ENCODE results near the gene EXOC1. TPM values are rescaled to one million over a fixed set of nuclear protein-coding genes. Genes with fewer than 3 reads are reported as not detected.

Gene EXOC1
- total and polyA plus RNA-seq, 4 donors, result 4.2 to 18.0 (median 8.5) TPM

DNA sequence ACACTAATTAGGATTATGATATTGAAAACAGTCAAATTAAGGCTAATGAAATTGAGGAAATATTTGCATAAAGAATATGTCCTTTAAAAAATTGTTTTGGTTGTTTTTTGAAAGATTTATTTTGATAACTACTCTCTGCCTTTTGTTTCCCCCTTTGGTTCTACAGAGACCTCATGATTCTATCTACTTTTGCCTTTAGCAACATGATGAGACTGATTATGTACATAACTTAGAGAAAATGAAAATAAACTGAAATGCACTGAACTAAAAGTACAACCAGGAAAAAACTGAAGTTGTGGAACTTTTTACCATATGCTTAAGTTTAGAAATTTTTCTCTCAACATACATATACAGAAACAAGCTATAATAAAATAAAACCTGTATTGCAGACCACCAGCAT lies 21.4 kb downstream of the EXOC1 start:
- H3K9ac ChIP-seq (ENCODE audit: low read depth in 1 of 2, low read length in 2 of 2), result no peak overlapping the region
- H3K4me1 ChIP-seq (ENCODE audit: control insufficient read depth in 4 of 4, insufficient read depth in 4 of 4, low read length in 3 of 4), result no peaks in the 10 kb centered on the region
- no peaks in the 10 kb centered on the region for H3K27me3 ChIP-seq (ENCODE audit: control insufficient read depth in 4 of 4, insufficient read depth in 4 of 4, low read length in 3 of 4)
- H3K4me3 ChIP-seq (ENCODE audit: low read depth in 1 of 3, low read length in 3 of 3), result no peak overlapping the region
- no peak overlapping the region for H3K27ac ChIP-seq (ENCODE audit: low read depth in 1 of 2, low read length in 2 of 2)
- H3K9me3 ChIP-seq (ENCODE audit: control insufficient read depth in 4 of 4, low read length in 3 of 4), result no peaks in the 10 kb centered on the region
- peaks cover 1 to 50% (median 33%) of the 10 kb centered on the region in 4 donors for H3K36me3 ChIP-seq (ENCODE audit: control insufficient read depth in 4 of 4, insufficient read depth in 3 of 4, low read depth in 1 of 4, low read length in 3 of 4)
- TF ChIP-seq HNF4G (IDR thresholded peaks at IDR 0.05) (no peak), RAD21 (IDR thresholded peaks at IDR 0.05) (no peak), SP1 (IDR thresholded peaks at IDR 0.05) (no peak), HNF4A (conservative IDR thresholded peaks at IDR 0.05) (no peak), FOXA1 (IDR thresholded peaks at IDR 0.05) (no peak), GABPA (IDR thresholded peaks at IDR 0.05 in 1 of 2, conservative IDR thresholded peaks at IDR 0.05 in 1 of 2) (no peak), RXRA (IDR thresholded peaks at IDR 0.05) (no peak), YY1 (IDR thresholded peaks at IDR 0.05) (no peak)
- TF ChIP-seq, protein P1, sequence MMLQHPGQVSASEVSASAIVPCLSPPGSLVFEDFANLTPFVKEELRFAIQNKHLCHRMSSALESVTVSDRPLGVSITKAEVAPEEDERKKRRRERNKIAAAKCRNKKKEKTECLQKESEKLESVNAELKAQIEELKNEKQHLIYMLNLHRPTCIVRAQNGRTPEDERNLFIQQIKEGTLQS (IDR thresholded peaks at IDR 0.05), result no peak
- TF ChIP-seq, protein P2, sequence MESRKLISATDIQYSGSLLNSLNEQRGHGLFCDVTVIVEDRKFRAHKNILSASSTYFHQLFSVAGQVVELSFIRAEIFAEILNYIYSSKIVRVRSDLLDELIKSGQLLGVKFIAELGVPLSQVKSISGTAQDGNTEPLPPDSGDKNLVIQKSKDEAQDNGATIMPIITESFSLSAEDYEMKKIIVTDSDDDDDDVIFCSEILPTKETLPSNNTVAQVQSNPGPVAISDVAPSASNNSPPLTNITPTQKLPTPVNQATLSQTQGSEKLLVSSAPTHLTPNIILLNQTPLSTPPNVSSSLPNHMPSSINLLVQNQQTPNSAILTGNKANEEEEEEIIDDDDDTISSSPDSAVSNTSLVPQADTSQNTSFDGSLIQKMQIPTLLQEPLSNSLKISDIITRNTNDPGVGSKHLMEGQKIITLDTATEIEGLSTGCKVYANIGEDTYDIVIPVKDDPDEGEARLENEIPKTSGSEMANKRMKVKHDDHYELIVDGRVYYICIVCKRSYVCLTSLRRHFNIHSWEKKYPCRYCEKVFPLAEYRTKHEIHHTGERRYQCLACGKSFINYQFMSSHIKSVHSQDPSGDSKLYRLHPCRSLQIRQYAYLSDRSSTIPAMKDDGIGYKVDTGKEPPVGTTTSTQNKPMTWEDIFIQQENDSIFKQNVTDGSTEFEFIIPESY (IDR thresholded peaks at IDR 0.05), result no peak
- TF ChIP-seq, protein P3, sequence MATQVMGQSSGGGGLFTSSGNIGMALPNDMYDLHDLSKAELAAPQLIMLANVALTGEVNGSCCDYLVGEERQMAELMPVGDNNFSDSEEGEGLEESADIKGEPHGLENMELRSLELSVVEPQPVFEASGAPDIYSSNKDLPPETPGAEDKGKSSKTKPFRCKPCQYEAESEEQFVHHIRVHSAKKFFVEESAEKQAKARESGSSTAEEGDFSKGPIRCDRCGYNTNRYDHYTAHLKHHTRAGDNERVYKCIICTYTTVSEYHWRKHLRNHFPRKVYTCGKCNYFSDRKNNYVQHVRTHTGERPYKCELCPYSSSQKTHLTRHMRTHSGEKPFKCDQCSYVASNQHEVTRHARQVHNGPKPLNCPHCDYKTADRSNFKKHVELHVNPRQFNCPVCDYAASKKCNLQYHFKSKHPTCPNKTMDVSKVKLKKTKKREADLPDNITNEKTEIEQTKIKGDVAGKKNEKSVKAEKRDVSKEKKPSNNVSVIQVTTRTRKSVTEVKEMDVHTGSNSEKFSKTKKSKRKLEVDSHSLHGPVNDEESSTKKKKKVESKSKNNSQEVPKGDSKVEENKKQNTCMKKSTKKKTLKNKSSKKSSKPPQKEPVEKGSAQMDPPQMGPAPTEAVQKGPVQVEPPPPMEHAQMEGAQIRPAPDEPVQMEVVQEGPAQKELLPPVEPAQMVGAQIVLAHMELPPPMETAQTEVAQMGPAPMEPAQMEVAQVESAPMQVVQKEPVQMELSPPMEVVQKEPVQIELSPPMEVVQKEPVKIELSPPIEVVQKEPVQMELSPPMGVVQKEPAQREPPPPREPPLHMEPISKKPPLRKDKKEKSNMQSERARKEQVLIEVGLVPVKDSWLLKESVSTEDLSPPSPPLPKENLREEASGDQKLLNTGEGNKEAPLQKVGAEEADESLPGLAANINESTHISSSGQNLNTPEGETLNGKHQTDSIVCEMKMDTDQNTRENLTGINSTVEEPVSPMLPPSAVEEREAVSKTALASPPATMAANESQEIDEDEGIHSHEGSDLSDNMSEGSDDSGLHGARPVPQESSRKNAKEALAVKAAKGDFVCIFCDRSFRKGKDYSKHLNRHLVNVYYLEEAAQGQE (IDR thresholded peaks at IDR 0.05), result no peak
- DNase-seq (ENCODE audit: low spot score), result no peak

DNA sequence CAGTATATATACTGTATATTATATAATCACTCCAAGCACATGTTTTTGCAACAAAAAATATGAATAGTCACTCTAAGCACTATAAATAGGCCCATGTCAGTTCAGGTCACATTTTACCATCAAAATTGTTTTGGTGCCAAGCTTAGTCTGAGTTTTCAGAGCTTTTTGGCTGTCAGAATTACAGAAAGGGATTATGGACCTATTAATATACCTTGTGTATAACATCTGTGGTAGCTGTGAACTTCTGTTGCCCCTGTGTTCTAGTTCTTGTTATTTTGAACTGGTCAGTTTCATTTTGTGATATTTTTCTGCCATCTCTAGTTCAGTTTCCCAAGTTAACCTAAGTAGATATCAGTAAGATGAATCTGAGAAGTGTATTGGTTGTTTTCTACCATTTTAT lies 22.9 kb downstream of the EXOC1 start:
- Histone ChIP-seq H3K4me1 (ENCODE audit: control insufficient read depth in 4 of 4, insufficient read depth in 4 of 4, low read length in 3 of 4) (no peaks in the 10 kb centered on the region), H3K27me3 (ENCODE audit: control insufficient read depth in 4 of 4, insufficient read depth in 4 of 4, low read length in 3 of 4) (no peaks in the 10 kb centered on the region), H3K9me3 (ENCODE audit: control insufficient read depth in 4 of 4, low read length in 3 of 4) (no peaks in the 10 kb centered on the region), H3K9ac (ENCODE audit: low read depth in 1 of 2, low read length in 2 of 2) (no peak overlapping the region), H3K36me3 (ENCODE audit: control insufficient read depth in 4 of 4, insufficient read depth in 3 of 4, low read depth in 1 of 4, low read length in 3 of 4) (peaks cover 1 to 45% (median 30%) of the 10 kb centered on the region in 4 donors), H3K4me3 (ENCODE audit: low read depth in 1 of 3, low read length in 3 of 3) (no peak overlapping the region), H3K27ac (ENCODE audit: low read depth in 1 of 2, low read length in 2 of 2) (no peak overlapping the region)
- no peak for DNase-seq (ENCODE audit: low spot score)
- TF ChIP-seq TAF1 (conservative IDR thresholded peaks at IDR 0.05) (no peak), YY1 (IDR thresholded peaks at IDR 0.05) (no peak), FOXA1 (IDR thresholded peaks at IDR 0.05) (no peak), FOXA2 (IDR thresholded peaks at IDR 0.05) (no peak), HNF4G (IDR thresholded peaks at IDR 0.05) (no peak), RXRA (IDR thresholded peaks at IDR 0.05) (no peak), RAD21 (IDR thresholded peaks at IDR 0.05) (no peak), SP1 (IDR thresholded peaks at IDR 0.05) (no peak), HNF4A (conservative IDR thresholded peaks at IDR 0.05) (no peak), EGR1 (IDR thresholded peaks at IDR 0.05; ENCODE audit: low read depth in 2 of 2) (no peak)
- TF ChIP-seq, protein P4, sequence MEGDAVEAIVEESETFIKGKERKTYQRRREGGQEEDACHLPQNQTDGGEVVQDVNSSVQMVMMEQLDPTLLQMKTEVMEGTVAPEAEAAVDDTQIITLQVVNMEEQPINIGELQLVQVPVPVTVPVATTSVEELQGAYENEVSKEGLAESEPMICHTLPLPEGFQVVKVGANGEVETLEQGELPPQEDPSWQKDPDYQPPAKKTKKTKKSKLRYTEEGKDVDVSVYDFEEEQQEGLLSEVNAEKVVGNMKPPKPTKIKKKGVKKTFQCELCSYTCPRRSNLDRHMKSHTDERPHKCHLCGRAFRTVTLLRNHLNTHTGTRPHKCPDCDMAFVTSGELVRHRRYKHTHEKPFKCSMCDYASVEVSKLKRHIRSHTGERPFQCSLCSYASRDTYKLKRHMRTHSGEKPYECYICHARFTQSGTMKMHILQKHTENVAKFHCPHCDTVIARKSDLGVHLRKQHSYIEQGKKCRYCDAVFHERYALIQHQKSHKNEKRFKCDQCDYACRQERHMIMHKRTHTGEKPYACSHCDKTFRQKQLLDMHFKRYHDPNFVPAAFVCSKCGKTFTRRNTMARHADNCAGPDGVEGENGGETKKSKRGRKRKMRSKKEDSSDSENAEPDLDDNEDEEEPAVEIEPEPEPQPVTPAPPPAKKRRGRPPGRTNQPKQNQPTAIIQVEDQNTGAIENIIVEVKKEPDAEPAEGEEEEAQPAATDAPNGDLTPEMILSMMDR (IDR thresholded peaks at IDR 0.05; ENCODE audit: low read depth, low read length, missing input control), result no peak
- TF ChIP-seq, protein P5, sequence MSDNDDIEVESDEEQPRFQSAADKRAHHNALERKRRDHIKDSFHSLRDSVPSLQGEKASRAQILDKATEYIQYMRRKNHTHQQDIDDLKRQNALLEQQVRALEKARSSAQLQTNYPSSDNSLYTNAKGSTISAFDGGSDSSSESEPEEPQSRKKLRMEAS (IDR thresholded peaks at IDR 0.05), result no peak
- TF ChIP-seq, protein P3 (IDR thresholded peaks at IDR 0.05), result no peak
- TF ChIP-seq, protein P2 (IDR thresholded peaks at IDR 0.05), result no peak

All from liver (tissue), 9 donors.